ENCODE measurements around the gene LRRC3C. TPM values are rescaled to one million over a fixed set of nuclear protein-coding genes. Genes with fewer than 3 reads are reported as not detected.

Gene LRRC3C, protein sequence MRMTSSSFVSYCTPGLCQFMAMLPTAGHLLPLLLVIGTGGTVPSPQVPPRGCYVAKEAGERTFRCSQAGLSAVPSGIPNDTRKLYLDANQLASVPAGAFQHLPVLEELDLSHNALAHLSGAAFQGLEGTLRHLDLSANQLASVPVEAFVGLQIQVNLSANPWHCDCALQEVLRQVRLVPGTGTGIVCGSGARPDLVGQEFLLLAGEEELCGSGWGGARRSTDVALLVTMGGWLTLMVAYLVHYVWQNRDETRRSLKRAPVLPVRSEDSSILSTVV
- total RNA-seq: not detected in 2 replicates

DNA sequence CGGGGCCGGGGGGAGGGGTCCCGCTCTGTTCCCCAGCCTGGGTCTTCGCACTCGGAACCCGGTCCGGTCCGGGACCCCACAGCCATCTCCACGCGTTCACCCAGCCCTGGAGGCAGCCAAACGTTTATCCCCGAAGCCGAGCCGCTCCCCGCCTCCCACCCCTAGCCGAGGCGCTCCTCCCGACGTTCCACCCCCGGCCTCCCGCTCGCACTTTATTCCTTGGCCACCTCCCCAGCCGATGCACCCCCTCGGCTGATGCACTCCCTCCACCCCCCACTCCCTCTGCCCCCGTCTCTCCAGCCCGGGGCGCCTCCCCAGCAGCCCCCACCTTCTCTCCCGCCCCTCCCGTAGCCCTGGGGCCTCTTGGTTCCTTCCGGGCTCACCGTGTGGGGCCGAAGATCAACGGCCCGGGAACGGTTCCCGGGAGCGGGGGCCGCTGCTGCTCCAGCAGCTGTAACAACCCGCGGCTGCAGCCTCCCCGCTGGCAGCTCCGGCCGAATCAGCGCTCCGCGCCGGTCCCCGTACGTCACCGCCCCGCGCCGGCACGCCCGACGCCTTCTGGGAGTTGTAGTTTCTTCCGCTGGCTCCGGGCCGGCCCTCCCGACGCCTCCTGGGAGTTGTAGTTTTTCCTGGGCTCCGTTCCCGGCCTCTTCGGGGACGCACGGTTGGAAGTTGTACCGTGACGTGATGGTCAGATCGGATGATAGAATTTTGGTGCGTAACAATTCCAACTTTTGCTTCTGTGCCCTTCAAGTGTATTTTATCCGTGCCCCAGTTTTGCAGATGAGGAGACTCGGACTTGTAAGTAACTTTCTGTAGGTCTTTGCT, at the start of gene LRRC3C, which contains the start of gene ORMDL3:
LRRC3C (plus strand) TSS at position 632 of the 828 bp plus-strand sequence. CDS start 13,792 bp downstream, outside the sequence.
ORMDL3 (minus strand) TSS at position 501 of the 828 bp plus-strand sequence. CDS start 3,398 bp downstream, outside the sequence.

DNA sequence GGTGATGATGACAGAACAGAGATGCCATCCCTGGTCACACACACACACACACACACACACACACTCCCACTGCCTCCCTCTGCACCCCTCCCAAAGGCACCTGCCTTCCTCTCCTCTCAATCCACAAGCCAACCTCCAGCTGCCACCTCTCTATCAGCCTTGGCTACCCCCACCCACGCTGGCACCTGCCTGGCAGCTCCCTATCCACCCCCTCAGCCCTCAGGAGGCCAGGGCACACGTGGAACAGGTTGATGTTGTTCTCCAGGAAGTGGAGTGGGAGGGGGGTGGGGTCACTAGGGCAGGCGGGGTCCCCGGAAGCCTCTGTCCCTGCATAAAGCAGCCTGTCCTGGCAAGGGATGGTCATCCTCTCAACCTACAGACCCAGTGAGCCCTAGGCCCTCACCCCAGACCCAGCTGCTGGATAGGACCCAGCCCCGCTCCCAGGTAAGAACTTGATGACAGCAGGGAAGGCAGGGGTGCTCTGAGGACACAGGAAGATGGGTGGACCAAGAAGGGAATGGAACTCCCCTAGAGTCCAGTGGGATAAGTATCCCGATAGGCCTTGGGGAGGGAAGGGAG, 35.2 kb downstream of the LRRC3C start, which contains the start of gene GSDMA:
GSDMA (plus strand) TSS at position 363 of the 579 bp plus-strand sequence. CDS start 2,684 bp downstream, outside the sequence.

DNA sequence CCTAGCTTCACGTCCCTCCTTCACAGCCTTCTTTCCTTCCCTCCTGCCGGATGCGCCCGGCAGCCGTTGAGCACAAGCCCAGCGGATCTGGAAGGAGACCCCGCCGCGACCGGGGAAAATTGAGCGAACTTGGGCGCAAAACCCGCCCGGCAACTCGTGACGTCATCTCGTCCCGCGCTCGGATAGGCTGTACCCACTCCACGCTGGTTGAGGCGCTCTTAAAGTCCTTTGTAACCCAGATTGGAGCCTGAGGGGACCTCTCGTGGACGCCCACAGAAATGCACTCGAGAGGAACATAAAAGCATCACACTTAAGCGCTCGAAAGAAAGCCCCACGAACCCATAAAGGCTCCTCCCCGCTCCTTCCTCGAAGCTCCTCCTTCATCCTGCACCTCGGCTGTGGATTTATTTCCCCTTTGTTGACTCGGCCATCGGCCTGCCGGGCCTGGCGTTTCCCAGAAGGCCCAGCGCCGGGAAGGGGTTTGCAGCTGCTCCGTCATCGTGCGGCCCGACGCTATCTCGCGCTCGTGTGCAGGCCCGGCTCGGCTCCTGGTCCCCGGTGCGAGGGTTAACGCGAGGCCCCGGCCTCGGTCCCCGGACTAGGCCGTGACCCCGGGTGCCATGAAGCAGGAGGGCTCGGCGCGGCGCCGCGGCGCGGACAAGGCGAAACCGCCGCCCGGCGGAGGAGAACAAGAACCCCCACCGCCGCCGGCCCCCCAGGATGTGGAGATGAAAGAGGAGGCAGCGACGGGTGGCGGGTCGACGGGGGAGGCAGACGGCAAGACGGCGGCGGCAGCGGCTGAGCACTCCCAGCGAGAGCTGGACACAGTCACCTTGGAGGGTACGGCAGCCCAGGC, 53.0 kb downstream of the LRRC3C start, which contains the start of gene PSMD3:
PSMD3 (plus strand) TSS at position 457 of the 856 bp plus-strand sequence; CDS start at position 621, 164 bp downstream.

Other genes with a start within 250 kb of the LRRC3C start
- gene PGAP3, start 239.7 kb upstream of the LRRC3C start, total RNA-seq: 1.4 and 2.7 TPM in 2 replicates
- gene ERBB2, start 227.7 kb upstream of the LRRC3C start, total RNA-seq: 17.3 and 28.9 TPM in 2 replicates
- gene MIEN1, start 197.2 kb upstream of the LRRC3C start, total RNA-seq: 25.5 and 26.9 TPM in 2 replicates
- 0.07 TPM in 1 of 2 replicates, not detected in the other for gene GRB7, start 189.8 kb upstream of the LRRC3C start, total RNA-seq
- not detected in 2 replicates for gene IKZF3, start 63.4 kb upstream of the LRRC3C start, total RNA-seq
- not detected in 2 replicates for gene ZPBP2, start 59.5 kb upstream of the LRRC3C start, total RNA-seq
- 3.9 and 4.0 TPM in 2 replicates for gene GSDMB, start 9.1 kb upstream of the LRRC3C start, total RNA-seq
- gene ORMDL3, start 131 bp upstream of the LRRC3C start, total RNA-seq: 14.9 and 19.3 TPM in 2 replicates
- gene GSDMA, start 35.3 kb downstream of the LRRC3C start, total RNA-seq: not detected in 2 replicates
- 125 and 151 TPM in 2 replicates for gene PSMD3, start 53.1 kb downstream of the LRRC3C start, total RNA-seq
- 0.80 and 8.0 TPM in 2 replicates for gene CSF3, start 87.7 kb downstream of the LRRC3C start, total RNA-seq
- gene MED24, start 126.7 kb downstream of the LRRC3C start, total RNA-seq: 89.2 and 107 TPM in 2 replicates
- gene THRA, start 135.2 kb downstream of the LRRC3C start, total RNA-seq: 16.0 and 23.8 TPM in 2 replicates
- gene NR1D1, start 172.9 kb downstream of the LRRC3C start, total RNA-seq: 2.1 and 2.6 TPM in 2 replicates
- gene MSL1, start 194.2 kb downstream of the LRRC3C start, total RNA-seq: 88.1 and 101 TPM in 2 replicates
- gene CASC3, start 212.8 kb downstream of the LRRC3C start, total RNA-seq: 61.0 and 67.9 TPM in 2 replicates
- 3.2 and 3.8 TPM in 2 replicates for gene RAPGEFL1, start 249.7 kb downstream of the LRRC3C start, total RNA-seq

Measured in thoracic aorta endothelial cell (primary cell).